GM08714 (cell line): ENCODE results near the gene KCNMB2.

Experiments
- H3K4me3 ChIP-seq: fragments of 200-500 bp; sonication (Bioruptor generic); 2 replicates; pipeline ENCODE4 v1.5.1; 2014; ENCODE audit warnings: mild to moderate bottlenecking, low read length, inconsistent platforms
- ZNF274 ChIP-seq: IDR thresholded peaks from 2 replicates; pipeline ENCODE4 v1.6.1; 2012; ENCODE audit warnings: mild to moderate bottlenecking, low read depth, low read length

The KCNMB2 gene

DNA sequence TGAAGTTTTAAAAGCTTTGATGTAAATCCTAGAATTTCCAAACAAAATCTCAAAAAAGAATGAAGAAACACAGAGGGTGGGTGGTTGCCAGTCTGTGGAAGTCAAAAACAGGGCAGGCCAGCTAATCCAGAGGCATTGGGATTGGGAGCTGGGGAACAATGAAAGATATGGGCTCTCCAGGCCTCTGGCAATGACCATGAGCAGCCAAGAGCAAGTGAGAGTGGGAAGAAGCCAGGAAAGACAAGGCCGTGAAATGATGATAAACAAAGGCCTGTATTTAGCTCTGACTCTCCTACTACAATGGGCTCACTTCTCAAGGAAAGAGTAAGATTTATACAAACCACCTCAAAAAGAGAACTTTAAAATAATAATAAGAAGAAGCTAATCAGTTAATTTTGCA is 286.9 kb downstream of the KCNMB2 start:
- no peak overlapping the region for H3K4me3 ChIP-seq
- no peak for TF ChIP-seq ZNF274

DNA sequence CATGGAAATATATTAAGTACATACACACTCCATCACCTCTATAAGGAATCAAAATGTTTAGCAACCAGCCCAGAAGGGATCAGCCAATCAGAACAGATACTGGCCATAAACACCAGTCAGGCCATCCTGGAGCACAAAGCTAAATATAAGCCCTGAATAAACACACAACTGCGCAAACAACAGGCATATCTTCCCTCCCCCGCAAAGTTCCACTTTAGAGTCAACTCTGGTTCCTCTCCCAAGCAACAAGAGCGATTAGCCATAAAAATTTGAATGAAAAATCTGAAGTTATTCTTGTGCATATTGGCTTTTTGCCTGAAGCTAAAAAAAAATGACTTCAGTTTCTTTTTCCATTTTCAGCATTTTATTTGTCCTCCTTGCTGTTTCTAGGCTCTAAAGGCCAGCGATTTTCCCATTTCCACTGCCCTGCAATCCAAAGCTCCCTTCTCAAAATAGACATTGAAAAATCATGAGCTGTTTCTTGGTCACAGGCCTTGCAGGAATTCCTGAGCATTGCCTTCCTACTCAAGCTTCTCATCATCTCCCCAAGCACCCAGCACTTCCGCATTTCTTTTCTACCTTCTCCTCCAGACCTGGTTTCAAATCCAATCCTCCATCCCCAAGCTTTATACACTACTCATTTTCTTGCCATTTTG is 287.5 kb downstream of the KCNMB2 start:
- H3K4me3 ChIP-seq: no peak overlapping the region
- TF ChIP-seq ZNF274: no peak

DNA sequence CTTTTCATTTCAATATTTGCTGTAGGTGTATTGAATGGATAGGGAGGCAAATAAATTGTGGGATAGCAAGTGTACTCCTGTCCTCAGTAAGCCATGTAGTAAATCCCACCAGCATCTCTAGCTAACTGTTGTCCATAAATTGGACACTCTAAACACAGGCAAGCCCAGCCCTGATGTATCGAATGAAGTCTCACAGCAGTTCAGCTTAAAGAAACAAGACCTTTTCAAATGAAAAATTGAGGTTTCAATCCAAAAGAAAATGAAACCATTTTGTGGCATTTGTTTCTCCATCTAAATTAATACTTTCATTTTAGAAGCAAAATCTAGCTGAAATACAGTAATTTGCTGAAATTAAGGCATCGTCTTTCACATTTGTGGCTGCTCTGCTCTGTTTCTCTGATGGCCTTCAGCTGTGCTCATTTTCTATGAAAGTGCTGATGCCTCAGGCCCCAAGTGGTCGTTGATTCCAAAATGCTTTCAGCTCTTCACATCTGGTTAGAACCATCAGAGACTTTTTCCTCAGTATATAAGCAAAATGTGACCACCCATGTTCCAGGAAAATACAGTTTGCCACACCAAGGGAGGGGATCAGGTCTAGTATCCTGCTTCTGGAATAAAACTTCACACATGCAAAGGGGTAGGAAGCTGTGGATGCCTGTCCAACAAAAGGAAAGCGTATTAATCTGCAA is 290.3 kb downstream of the KCNMB2 start:
- TF ChIP-seq ZNF274: no peak
- H3K4me3 ChIP-seq: no peak overlapping the region

- no peak overlapping the region for H3K4me3 ChIP-seq
- TF ChIP-seq ZNF274: no peak
Observed at GRCh38 chr3:178827285-178827856, 291.1 kb downstream of the KCNMB2 start.

DNA sequence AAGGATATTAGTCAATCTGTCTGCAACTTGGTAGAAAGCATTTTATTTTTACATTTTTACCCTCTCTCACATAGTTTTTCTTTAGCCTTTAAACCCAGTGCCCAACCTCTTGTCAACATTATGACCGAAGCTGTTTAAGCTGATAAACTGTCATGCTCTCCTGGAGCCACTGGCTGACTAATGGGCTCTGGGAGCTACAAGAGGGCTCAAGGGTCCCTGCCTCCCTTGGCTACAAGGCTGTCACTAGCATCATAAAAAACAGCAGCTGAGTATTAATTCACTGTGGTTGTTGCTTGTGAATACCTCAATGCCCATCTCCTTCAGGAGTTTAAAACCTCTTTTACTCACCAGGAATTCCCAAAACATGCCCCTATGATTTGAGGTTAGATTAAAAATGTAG is 297.5 kb downstream of the KCNMB2 start:
- no peak for TF ChIP-seq ZNF274
- no peak overlapping the region for H3K4me3 ChIP-seq

- H3K4me3 ChIP-seq: no peak overlapping the region
- TF ChIP-seq ZNF274: no peak
Observed at GRCh38 chr3:178835033-178835432, 298.8 kb downstream of the KCNMB2 start.

DNA sequence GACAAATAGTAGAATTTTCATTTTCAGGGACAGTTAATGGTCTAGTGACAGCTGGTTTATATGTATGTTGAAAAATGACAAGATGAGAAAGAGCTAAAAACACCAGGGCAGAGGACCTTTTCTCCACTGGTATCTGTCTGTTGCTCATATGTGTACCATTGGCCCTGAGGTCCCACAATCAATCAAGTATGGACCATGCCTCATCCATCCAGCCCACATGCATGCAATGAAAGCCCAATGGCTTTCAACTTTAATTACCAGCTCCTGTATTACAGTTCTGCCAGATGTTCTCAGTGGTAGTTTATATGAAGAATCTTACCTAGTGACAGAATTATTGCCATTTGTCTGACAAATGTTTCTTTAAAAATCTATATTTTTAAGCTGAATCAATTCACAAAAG is 301.3 kb downstream of the KCNMB2 start:
- no peak for TF ChIP-seq ZNF274
- H3K4me3 ChIP-seq: no peak overlapping the region

DNA sequence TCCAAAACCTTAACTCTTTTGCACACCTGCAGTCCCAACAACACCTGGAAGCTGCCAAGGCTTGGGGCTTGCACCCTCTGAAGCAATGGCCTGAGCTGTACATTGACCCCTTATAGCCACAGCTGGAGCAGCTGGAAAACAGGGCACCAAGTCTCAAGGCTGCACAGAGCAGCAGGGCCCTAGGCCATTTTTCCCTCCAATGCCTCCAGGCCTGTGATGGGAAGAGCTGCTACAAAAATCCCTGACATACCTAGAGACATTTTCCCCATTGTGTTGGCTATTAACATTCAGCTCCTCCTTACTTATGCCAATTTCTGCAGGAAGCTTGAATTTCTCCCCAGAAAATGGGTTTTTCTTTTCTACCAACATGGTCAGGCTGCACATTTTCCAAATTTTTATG is 304.4 kb downstream of the KCNMB2 start:
- no peak for TF ChIP-seq ZNF274
- H3K4me3 ChIP-seq: no peak overlapping the region

GRCh38 chr3:178841011-178841410 is 304.8 kb downstream of the KCNMB2 start:
- H3K4me3 ChIP-seq: no peak overlapping the region
- no peak for TF ChIP-seq ZNF274

GRCh38 chr3:178844916-178845315 is 308.7 kb downstream of the KCNMB2 start:
- no peak for TF ChIP-seq ZNF274
- no peak overlapping the region for H3K4me3 ChIP-seq

GRCh38 chr3:178845420-178846118 is 309.3 kb downstream of the KCNMB2 start:
- no peak overlapping the region for H3K4me3 ChIP-seq
- no peak for TF ChIP-seq ZNF274

DNA sequence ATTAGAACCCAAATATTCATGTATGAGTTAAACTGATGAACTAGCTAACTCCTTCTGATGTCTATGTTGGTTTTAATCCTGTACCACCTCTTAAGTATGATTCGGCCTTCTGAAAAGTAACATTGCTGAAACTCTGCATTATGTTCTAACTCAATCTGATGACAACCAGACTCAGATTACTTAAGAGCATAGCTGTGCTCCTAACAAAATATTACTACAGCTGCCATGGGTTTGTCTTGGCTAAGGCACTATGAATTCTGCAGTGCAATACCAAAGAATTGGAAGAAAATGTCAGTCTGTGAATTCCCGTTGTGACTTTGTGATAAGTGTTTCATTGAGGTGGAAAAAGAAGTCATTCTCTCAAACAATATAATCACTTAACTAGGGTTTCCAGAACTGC is 311.0 kb downstream of the KCNMB2 start:
- TF ChIP-seq ZNF274: no peak
- no peak overlapping the region for H3K4me3 ChIP-seq

- no peak overlapping the region for H3K4me3 ChIP-seq
- TF ChIP-seq ZNF274: no peak
Observed at GRCh38 chr3:178849199-178849910, 313.1 kb downstream of the KCNMB2 start.

- TF ChIP-seq ZNF274: no peak
Observed at GRCh38 chr3:178850450-178851190, 314.4 kb downstream of the KCNMB2 start.

GRCh38 chr3:178851564-178851963 is 315.3 kb downstream of the KCNMB2 start:
- no peak for TF ChIP-seq ZNF274
- H3K4me3 ChIP-seq: no peak overlapping the region

More at GRCh38 chr3:178850450-178851190, 314.4 kb downstream of the KCNMB2 start:
- no peak overlapping the region for H3K4me3 ChIP-seq
